GM12864 (cell line): ENCODE measurements around the gene SNCB.
A peak's percentile ranks its signal among the peaks of the same experiment; 100 is the strongest.

Experiments
- DNase-seq: peaks from one replicate; pipeline ENCODE4 v3.0.0-alpha.2; 2011; ENCODE audit warnings: low read depth
- H3K4me3 ChIP-seq: 2 replicates; pipeline ENCODE4 v1.5.1; 2011; ENCODE audit warnings: mild to moderate bottlenecking, low read depth, low read length, control low read depth
- CTCF ChIP-seq: IDR thresholded peaks from 2 replicates; pipeline ENCODE4 v1.5.1; 2011; ENCODE audit warnings: low read depth, mild to moderate bottlenecking, moderate library complexity, low read length, control low read depth, inconsistent platforms; ENCODE audit errors: missing control alignments

The SNCB gene

GRCh38 chr5:176609724-176610434 is 20.5 kb downstream of the SNCB start, which contains the start of gene GPRIN1:
Gene GPRIN1, minus strand, starts transcription at chr5:176610156. Its CDS starts 10,322 bp downstream, at chr5:176599834.
- DNase-seq, result no peak
- peak; percentile 15 for TF ChIP-seq CTCF
- H3K4me3 ChIP-seq, result peak within 1 kb of the TSS; percentile 71

- peak overlapping the region; percentile 71 for H3K4me3 ChIP-seq
- TF ChIP-seq CTCF, result no peak
- DNase-seq, result no peak
Measured at GRCh38 chr5:176608937-176609723, 21.2 kb downstream of the SNCB start.

GRCh38 chr5:176608142-176608705 is 22.1 kb downstream of the SNCB start:
- TF ChIP-seq CTCF, result no peak
- H3K4me3 ChIP-seq, result no peak overlapping the region

GRCh38 chr5:176606875-176607274 is 23.5 kb downstream of the SNCB start:
- TF ChIP-seq CTCF, result no peak
- H3K4me3 ChIP-seq, result no peak overlapping the region
- DNase-seq, result no peak

More at GRCh38 chr5:176608142-176608705, 22.1 kb downstream of the SNCB start:
- DNase-seq, result no peak

- H3K4me3 ChIP-seq, result no peak overlapping the region
- no peak for TF ChIP-seq CTCF
- no peak for DNase-seq
Measured at GRCh38 chr5:176606032-176606431, 24.3 kb downstream of the SNCB start.

- no peak overlapping the region for H3K4me3 ChIP-seq
- no peak for TF ChIP-seq CTCF
- no peak for DNase-seq
Measured at GRCh38 chr5:176603091-176603490, 27.2 kb downstream of the SNCB start.
